NK-92 (cell line): ENCODE results near the gene ENTPD3.
"Not testable (repeated sequence)": the region's sequence is repeated elsewhere in the genome, so short reads cannot be mapped to it uniquely, and the experiment has no call there.

ENCODE experiments used
- DNase-seq: peaks from one replicate; lab custom pipeline; 2025; ENCODE audit not compliant: unreplicated experiment; lab: John Stamatoyannopoulos, UW

The ENTPD3 gene

DNA sequence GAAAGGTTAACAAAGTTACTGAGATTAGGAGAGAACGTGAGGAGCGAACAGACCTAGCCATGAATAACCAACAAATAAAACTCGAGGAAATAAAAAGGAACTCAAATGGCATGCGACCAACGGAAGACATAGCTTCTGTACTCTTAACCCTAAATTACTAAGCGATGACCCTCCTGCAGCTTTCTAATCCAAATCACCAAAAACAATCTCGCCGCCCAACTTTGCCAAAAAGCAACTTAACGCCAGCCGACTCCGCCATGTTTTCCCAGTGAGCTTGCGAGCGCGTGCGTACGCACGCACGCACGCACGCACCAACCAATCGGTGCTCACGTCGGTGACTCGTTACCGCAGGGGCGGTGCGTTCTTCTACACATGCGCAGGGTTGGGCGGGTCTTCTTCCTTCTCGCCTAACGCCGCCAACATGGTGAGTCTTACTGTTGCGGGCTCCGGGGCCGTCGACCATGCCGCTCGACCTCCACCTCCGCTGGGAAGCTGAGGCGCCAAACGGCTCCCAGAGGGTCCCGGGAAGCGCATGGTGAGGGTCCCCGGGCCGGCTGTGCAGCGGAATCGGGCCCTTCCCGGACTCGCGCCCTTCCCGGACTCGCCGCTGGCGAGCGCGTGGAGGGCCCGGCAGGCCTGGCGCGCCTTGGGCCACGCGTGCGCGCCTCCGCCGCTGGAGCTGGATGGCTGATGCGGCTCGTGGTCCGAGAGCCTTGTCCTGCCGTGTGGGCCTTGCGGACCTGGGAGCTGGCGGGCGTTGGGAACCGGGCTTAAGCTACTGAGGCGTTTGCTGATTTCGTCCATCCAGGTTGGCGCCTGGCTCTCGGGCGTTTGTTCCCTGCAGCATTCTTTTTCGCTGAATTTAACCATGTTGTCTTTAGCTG, 70.2 kb downstream of the ENTPD3 start, which contains the start of gene RPL14:
Gene RPL14, plus strand, starts transcription at position 400 of the 884 bp plus-strand sequence. Its CDS starts 133 bp downstream, at position 533.
- DNase-seq = peak; percentile 54

DNA sequence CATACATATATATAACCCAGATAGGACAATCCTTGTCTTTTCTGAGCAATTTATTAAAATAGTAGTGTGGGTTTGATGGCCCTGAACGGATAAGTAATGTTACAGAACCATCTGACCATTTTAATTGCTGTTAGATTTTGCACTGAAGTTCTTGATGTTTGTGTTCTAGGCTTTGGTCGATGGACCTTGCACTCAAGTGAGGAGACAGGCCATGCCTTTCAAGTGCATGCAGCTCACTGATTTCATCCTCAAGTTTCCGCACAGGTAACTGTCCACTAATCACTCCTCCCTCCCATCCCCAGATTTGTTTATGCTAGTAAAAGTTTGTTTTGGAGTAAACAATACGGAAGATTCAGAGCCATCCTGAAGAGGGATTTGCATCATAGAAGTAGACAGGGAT, 71.5 kb downstream of the ENTPD3 start:
- no peak for DNase-seq

DNA sequence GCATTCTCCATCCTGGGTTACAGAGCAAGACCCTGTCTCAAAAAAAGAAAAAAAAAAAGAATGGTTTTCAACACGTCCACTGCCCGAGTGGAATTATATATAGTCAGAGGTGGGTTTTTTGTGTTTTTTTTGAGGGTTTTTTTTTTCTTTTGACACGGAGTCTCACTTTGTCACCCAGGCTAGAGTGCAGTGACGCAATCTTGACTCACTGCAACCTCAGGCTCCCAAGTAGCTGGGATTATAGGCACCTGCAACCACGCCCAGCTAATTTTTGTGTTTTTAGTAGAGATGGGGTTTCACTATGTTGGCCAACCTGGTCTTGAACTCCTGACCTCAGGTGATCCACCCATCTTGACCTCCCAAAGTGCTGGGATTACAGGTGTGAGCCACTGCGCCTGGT, 73.5 kb downstream of the ENTPD3 start:
- DNase-seq = not testable (repeated sequence)

DNA sequence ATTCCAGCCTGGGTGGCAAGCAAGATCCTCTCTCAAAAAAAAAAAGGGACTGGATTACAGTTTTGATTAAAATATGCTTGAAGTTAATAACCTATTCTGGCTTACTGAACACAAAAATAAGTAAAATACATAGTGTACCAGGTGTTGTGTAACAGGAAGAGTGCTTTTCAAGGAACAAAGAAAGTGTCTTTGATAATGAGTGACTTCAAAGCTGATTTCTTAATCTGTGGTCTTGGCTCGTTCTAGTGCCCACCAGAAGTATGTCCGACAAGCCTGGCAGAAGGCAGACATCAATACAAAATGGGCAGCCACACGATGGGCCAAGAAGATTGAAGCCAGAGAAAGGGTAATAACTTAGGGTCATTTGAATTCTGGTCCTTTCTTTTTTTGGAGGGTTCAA, 74.2 kb downstream of the ENTPD3 start:
- DNase-seq = no peak

DNA sequence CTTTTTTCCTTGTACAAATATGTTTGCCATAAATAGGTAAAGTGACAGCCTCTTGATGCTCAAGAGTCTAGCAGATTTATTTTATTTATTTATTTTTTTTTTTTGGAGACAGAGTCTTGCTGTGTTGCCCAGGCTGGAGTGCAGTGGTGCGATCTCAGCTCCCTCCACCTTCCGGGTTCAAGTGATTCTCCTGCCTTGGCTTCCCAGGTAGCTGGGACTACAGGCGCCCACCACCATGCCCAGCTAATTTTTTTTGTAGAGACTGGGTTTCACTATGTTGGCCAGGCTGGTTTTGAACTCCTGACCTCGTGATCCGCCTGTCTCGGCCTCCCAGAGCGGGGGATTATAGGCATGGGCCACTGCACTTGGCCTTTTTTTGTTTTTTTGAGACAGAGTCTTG, 75.9 kb downstream of the ENTPD3 start:
- DNase-seq = not testable (repeated sequence)

DNA sequence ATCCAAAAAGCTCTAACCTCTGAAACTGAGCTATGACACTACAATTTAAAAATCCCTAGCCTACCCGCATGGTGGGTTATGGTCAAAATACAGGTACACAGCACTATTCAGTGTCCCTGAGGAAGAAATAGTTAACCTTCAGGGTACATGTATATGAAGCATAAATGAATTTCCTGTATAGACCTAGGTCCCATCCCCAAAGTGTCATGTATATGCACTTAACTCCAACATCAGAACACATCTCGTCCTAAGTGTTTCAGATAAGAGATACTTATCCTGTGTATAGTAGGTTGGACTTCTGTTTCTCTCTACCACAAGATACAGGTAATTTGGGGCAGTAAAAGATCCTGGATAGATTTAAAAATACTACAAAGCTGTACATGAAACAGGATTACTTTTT, 76.6 kb downstream of the ENTPD3 start:
- DNase-seq = no peak

DNA sequence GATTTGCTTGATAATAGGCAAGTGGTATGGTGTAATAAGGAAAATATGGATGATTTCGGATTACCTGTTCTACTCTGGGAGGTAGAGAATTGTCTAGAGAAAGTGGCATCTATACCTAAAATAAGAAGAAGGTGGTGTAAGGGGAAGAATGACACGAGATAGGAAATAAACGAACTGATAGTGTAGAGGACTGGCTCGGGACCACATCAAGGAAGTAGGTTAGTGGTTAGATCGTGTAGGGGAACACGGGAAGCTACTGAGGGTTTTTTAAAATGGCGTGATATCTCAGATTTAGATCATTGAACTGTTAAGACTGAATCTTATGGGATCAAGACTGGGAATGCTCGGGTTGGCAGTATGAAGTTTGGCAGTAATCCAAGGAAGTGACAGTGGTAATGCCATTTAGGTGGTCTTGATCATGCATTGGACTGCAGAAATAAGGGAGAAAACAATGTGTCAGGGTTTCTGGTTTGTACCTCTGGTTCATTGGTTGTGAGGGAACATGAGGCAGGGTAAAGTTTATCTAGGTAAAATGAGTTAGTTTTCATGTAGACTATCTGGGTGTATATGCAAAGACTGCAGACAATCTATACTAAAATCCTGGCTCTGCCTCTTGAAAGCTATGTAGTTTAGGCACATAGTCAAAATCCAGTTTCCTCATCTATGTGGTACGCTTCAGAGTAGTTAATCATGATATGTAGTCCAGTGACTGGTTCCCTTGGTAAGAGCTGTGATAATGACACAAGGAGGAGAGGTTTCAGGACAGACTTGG, 77.5 kb downstream of the ENTPD3 start:
- no peak for DNase-seq

DNA sequence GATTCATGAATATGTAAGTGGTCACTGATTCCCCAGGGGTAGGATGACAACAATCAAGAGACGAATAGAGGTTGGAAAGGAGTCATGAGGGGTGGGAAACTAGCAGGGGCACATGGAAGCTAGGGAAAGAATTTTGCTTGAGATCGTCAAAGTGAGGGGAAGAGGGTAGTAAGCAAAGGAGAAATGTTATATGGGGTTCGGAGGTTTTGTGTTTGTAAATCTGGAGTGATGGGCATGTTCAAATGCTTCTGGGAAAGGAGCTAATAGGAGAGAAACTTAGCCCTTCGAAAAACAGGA, 78.1 kb downstream of the ENTPD3 start:
- no peak for DNase-seq

DNA sequence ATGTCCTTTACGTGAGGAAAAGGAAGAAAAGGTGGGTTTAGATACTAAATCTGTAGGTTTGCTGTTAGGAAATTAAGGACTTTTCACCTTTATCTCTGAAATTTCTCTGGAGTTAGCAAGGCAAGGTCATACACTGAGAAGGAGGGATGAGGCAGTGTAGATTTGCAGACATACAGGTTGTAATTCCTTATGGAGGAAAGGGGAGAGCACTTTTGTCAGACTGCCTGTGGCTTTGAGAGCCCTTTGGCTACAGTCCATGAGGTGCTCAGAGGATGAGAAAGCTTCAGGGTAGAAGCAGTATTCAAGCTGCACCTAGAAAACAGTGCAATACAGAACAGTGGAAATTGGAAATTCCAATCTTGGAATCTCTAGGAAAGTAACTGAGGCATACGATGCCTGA, 78.5 kb downstream of the ENTPD3 start:
- no peak for DNase-seq

DNA sequence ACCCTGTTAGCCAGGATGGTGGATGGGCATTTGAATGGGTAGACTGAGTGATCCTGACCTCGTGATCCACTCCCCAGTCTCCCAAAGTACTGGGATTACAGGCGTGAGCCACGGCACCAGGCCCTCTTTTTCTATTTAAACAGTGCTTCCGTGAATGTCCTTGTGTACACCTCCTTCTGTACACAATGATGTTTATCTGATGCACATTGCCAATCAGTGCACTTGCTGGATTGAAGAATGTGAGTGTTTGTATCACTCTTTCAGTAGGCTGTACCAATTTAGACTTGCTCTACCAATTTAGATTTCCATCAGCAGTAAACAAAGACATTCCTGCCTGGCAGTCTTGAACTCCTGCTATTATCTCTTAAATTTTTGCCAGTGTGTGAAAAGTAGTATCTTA, 81.0 kb downstream of the ENTPD3 start:
- no peak for DNase-seq

DNA sequence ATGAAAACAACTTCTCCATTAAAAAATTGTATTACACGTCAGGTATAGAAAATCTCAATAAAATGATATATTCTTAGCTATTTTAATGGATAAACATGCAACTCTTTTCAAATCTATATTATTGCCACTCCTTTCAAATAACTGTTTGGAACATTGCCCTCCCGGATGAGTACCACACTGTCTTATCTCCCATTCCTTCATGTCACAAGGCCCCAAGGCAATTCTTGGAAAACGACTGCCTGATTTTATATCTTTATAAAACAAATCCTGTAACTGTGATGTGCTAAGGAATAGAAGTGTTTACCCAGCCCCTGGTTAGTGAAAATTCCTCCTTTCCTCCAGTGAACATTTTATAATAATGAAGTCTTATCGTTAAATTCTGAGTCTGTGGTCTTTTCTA, 83.7 kb downstream of the ENTPD3 start:
- DNase-seq = no peak

DNA sequence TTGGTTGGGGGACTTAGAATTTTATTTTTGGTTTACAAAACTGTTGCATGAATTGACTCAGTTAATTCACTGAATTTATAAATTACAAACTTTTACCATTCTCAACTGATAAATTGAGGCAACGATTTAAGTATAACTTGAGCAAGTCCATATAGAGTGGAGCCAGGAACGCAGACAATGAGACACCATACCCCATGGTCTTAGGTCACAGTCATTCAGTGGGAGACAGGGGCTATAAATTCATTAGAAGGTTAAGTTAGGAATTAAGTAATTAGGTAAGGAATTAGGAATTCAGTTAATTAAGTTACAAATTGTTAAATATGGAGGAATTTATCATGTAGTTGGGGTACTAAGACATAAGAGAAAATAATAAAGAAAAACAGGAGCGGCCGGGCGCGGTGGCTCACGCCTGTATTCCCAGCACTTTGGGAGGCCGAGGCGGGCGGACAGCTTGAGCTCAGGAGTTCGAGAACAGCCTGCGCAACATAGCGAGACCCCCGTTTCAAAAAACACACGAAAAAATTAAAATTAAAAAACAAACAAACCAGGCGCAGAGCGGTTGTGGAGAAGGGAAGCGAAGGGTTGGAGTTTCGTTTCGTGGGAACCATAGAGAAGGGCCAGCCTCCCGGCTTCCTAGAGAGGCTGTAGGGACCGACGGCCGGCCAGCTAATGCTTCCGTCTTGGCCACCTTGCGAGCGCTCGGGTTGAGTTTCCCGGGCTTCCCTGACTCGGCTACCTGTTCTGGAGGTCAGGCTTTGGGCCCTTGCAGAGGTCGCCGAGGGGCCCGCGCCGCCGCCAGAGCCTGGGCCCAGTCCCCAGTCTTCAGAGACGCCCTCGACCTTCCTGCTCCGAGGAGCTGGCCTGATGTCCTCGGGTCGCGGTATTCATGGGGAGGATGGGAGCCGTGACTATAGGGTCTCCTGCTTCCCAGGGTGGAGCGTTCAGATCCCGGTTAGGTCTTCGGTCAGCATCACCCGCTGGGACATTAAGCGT, 89.8 kb downstream of the ENTPD3 start, which contains the start of gene ZNF619:
Gene ZNF619, plus strand, starts transcription at position 645 of the 993 bp plus-strand sequence. CDS start 858 bp downstream, outside the sequence.
- DNase-seq = no peak

DNA sequence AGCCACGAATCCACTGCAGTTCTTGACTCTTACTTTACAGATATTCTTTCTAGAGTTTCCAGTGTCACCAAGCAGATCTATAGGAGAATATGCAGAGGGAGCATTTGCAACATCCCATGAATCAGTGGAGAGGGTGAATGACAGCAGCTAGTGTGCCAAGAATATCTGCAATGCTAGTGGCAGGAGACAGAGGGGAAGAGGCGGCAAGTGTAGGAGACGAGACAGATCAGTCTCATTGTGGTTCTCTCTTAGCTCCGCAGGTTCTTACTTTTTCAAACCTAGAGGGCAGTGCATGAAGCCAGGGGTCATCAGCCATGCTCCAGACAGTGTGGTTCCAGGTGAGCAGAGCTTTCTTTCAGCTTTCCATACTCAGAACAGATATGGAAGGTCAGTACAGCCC, 90.7 kb downstream of the ENTPD3 start:
- DNase-seq = no peak
